Stimulated activated CD4-positive, alpha-beta T cell treated with anti-CD3 and anti-CD28 coated beads, Interleukin-1b, Interleukin-23, amount 100 ng/mL, for 4 hours (primary cell): ENCODE measurements around the gene DDX39B.

Source experiments
- DNase-seq, 2 donors: peaks; one replicate each; pipeline ENCODE4 v3.0.0-alpha.2; 2020; ENCODE audit warnings: low read depth in 2 of 2

DDX39B gene

DNA sequence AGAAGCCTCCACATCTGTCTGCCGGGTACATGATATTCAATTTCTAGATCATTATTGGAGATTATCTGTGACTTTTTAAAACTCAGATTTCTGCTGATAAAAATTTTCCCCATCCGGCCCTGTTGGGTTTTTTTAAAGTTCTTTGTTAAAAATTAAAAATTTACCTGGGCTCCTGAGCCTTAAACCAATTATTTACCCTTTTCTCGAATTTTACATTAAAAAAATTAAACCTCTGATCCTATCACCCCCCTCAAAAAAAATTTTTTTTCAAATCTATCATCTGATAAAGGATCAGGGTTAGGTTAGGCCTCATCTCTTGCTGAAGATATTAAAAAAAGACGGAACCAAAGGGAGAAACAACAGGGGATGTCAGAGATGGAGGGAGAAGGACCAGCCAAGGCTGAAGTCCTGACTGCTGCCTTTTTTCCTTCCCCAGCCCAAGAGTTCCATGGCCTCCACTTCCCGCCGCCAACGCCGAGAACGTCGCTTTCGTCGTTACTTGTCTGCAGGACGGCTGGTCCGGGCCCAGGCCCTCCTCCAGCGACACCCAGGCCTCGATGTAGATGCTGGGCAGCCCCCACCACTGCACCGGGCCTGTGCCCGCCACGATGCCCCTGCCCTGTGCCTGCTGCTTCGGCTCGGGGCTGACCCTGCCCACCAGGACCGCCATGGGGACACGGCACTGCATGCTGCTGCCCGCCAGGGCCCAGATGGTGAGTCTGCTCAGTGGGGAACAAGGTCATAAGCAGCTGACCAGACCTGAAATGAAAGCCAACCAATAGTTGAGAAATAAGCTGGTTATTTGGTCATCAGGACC is 6.1 kb upstream of the DDX39B start:
- DNase-seq: no peak

DNA sequence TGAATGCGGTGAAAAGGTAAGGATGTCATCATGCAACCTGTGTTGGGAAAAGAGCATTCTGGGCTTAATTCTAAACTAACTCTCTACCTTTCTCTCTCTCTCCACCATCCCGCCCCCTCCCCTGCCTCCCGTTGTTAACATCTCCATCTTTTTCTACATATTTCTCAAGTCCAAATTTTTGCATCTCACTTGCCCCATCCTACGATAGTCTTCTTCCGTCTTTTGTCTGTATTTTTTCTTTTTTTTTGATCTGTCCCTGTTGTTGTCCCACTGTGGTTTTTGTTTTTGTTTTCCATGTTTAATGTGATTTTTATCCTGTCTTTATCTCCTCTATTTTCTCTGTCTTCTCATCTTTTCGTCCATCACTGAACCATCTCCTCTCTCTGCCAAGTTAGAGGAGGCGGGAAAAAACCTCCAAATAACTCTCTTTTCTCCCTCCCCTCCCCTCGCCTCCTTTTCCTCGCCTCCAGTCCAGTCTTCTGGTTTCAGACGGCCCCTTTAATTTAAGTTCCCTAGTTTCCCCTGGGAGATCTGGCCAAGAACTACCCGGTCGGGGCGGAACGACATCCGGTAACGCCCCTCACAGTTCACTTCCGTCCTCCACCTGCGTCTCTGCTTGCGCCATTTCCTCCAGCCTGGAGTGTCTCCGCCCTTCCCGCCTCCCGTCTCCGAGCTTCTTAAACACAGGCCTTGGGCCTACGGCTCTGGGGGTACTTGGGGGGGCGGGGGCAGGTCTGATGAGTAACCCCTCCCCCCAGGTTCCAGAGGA is 5.3 kb upstream of the DDX39B start, which contains the start of gene NFKBIL1:
Gene NFKBIL1, plus strand, starts transcription at position 651 of the 769 bp plus-strand sequence. Its CDS starts 87 bp downstream, at position 738.
- peak; percentile 82 to 85 for DNase-seq

DNA sequence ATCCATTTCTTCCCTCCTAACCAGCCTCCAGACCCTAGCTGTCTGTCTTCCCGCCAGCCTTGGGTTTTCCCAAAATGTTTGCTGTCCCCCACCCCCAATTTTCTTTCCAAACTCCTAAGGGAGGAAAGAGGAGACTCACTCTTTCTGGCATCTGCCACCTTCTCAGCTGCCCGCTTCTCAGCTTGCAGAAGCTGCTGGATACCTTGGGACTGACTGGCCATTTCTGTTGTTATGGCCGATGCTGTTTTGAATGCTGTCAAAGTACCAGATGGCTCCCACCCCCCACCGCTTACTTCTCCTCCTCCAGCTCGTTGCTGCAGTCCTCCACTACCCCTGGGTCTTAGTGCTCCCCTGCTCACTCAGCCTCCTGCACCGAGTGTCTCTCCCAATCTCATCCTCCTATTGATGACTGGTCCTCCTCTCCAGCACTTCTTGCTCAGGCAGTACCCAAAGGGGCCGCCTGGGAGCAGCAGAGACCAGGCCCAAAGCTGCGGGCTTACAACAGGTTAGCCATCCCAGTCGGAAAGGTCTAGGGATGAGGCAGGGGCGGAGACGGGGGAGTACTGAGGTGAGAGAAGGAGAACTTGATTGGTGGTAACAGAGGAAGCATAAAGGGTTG is 4.6 kb upstream of the DDX39B start, which contains the start of gene ATP6V1G2:
Gene ATP6V1G2, minus strand, starts transcription at position 270 of the 619 bp plus-strand sequence. Its CDS starts 49 bp downstream, at position 221.
- peak; percentile 74 to 77 for DNase-seq

DNA sequence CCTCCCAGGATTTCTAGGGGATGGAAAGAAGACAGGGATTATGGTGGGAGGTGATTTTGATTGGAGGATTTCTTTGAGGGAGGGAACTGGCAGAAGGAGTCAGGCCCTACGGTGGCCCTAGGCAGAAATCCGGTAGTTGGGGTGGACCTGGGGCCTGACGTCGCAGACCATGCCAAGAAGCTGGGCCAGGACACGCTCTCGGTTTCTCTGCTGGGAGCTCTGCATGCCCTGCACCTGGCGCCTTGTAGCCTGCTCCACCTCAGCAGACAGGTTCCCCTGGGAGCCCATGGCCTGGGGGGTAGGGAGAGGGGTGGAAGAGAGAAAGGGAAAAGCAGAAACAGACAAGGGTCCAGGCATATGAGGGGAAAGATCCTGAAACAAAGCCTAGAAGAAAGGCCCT is 3.5 kb upstream of the DDX39B start:
- DNase-seq: no peak

DNA sequence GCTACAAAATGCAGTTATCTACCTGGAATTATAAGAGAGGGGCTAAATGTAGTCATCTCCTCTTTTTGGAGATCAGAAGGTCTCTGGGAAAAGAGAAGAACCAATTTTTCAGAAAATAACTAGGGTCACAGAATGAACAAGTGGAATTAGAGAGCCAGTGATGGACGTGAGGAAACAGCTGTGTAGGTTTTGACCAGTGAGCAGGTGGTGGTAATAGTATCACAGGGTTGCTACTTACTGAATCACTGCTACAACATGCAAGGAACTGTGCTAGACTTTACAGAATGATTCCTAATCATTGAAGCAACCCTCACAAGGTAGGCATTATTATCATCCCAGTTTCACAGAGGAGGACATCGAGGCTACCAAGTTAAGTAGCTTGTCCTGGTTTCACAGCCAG is 2.9 kb upstream of the DDX39B start:
- no peak for DNase-seq

DNA sequence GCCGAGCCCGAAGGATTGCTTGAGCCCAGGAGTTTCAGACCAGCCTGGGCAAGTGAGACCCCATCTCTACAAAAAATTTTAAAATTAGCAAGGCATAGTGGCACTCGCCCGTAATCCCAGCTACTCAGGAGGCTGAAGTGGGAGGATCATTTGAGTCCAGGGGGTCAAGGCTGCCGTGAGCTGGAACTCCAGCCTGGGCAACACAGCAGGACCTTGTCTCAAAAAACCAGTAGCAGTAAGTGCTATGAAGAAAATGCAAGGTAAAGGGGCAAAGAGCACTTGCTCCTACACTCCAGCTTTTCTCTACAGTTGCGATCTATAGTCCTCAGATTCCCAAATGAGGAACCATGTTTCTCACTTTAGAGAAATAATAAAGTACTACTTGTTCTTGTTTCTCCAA is 1.8 kb upstream of the DDX39B start:
- DNase-seq: no peak

DNA sequence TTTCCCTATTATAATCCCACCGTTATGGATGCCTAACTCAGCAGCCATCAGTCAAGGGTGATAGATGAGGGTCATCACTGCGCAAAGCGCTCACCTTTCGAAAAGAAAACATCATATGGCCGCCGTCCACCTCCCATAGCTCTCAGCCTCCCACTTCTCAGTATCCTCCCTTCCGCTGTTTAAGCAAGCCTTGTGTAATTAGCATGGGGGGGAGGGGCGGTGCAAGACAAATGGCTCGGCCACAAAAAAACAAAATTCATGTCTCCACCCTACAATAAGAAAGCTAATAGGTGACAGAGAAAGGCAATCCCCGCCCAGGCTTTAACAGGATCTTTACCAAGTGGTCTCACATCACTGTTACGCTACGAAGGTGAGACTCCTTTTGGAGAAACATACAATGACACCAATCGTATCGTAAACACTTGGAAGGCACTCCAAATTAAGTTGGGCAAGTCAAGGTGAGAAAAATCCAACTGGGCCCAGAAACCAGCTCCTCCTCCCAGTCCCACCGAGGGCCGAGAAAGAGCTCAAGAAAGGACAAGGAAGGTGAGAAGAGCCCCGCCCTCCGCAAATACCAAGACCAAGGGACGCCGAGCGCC is 645 bp downstream of the DDX39B start:
- peak; percentile 33 to 40 for DNase-seq

DNA sequence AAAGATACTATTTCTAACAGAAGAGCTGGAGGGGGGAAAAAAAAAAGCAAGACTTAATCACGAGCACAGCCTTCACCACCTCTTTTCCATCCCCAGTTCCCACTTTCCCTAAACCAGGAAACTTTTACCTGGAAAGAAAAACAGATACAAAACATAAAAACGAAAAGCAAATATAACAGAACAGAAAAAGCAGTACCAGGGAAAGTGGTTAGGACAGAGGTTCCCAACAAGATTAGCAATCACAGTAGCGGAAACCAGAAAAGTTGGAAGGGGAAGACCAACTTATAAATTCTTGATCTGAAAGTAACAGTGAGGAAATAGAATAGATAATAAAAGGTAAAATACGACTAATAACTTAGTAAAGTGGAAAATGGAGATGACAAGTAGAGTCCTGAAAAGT is 1.2 kb downstream of the DDX39B start:
- no peak for DNase-seq

DNA sequence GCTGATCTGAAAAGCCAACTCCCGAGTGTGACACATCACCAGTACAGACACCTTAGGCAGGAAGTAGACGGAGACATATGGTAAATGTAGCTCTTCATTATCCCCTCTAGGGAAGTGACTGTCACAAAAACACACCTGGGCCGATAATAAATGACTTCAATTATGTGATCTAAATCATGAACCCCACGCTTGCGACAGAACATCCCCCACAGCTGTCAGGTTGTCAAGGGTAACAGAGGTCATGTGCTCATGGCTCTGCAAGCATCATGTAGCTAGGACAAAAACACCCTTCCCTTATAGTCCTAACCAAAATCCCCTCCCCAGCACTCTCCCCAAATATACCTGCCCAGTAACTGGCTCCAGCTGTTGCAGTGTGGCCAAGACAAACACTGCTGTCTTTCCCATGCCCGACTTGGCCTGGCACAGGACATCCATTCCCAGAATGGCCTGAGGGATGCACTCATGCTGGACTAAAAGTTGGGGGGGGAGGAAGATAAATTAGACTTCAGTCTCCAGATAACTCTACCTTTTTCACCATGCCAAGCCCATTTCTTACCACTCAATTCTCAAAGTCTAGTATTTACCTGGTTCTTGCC is 2.9 kb downstream of the DDX39B start:
- no peak for DNase-seq

DNA sequence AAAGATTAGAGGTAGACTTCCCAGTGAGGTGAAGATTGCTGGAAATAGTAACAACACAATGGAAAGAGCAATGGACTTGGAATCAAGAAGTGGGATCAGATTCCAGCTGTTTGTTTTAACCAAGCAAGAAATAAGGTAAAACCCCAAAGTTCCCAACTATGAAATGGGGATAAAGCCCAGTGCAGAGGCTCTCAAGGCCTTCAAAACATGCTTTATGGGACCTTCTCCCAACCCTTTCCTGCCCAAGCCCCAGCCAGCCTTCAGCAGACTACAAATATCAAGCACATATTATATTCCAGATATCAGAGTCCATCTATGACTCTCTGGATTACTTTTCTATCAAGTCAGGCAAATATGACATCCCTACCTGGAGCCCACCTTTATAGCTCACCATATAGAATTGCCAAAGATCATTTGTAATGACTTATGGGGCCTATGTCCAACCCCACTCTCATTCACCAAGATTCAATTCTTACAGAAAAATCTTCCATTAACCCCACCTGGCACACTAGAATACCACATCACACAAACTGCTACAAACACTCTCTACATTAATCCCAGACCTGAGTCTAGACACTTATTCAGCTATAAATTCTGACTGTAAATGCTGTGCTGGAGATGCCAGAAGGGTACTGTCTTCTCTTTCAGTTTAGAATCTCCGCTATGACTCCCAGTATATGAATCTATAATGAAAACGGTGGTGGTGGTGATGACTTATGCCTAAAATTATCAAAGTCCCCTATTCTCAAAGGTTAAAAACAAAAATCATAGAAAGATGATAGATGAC is 6.1 kb downstream of the DDX39B start:
- no peak for DNase-seq

DNA sequence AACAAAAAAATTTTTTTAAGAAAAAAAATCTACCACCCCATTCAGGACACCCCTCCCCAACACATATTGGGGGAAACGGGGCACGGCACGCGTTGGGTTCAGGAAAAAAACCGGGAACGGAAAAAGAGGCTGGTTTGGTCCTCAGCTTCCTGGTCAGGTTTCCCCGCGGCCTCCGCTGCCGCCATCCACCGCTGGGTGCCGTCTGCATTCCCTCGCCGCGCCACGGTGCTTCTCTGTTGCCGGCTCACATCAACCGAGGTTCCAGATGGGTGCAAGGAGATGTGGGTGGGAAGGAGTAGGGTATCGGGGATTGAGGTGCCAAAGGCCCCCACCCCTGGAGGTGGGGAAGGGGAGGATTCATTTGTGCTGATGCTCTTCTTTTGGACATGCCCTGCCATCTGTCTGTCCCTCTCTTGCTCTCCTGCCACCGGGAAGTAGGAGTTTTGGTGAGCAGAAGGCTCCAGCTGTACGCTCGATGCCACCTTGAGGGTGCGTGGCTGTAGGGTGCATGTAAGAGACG is 7.2 kb downstream of the DDX39B start:
- no peak for DNase-seq

DNA sequence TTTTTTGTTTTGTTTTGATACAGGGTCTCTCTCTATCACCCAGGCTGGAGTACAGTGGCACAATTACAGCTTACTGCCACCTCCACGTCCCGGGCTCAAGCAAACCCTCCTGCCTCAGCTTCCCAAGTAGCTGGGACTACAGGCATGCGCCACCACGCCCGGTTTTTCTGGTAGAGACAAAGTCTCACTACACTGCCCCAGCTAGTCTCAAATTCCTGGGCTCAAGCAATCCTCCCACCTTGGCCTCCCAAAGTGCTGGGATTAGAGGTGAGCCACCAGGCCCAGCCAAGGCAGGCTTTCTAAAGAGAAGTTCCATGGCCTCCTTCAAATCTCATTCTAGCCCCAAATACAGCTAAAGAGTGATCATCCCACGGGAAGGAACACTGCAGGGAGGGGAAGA is 7.8 kb downstream of the DDX39B start:
- DNase-seq: no peak

DNA sequence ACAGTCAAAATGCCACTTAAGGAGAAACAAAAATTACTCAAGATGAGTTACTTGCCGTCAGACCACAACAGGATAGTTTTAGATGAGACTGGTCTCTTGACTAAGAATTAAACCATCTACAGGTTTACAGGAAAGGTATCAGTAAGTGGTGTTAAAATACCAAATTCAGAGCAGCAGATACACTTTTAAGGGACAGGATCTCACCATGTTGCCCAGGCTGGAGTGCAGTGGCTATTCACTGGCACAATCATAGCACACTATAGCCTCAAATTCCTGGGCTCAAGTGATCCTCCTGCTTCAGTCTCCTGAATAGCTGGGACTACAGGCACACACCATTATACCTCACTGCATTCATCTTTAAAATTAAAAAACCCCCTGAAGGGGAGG is 8.4 kb downstream of the DDX39B start:
- DNase-seq: no peak

DNA sequence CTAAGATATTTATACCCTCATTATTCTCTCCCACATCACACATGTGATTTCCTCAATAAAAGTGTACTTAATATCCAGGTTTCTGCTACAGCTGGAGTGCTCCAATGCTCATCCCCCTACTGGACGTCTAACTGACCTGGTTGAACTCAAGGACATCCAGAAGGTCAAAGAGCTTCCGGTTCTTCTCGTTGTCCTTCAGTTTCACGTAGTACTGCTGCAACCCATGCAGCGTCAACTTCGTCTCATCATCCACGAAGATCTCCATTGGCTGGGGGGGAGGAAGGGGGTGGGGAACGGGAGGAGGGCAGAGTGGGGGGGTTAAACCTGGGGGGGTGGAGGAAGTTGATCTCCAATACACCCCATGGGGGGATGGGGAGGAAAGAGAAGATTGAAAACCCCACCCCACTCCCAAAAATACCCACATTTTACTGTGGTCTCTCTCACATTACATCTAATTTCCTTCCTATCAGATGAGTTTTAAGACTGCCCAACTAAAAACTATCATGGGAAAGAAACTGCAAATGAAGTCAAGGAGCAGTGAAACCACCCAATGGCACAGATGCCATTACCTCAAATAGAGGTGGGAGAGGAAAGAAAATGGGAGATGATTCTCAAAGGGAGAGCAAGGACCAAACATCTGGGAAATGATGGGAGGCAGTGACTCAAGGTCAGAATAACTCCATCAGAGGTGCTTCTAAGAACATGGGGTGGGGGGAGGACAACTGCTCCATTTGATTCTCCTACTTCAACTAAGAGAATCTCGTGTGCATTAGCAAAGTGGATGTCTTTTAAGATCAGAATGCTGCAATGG is 9.0 kb downstream of the DDX39B start:
- DNase-seq: no peak

DNA sequence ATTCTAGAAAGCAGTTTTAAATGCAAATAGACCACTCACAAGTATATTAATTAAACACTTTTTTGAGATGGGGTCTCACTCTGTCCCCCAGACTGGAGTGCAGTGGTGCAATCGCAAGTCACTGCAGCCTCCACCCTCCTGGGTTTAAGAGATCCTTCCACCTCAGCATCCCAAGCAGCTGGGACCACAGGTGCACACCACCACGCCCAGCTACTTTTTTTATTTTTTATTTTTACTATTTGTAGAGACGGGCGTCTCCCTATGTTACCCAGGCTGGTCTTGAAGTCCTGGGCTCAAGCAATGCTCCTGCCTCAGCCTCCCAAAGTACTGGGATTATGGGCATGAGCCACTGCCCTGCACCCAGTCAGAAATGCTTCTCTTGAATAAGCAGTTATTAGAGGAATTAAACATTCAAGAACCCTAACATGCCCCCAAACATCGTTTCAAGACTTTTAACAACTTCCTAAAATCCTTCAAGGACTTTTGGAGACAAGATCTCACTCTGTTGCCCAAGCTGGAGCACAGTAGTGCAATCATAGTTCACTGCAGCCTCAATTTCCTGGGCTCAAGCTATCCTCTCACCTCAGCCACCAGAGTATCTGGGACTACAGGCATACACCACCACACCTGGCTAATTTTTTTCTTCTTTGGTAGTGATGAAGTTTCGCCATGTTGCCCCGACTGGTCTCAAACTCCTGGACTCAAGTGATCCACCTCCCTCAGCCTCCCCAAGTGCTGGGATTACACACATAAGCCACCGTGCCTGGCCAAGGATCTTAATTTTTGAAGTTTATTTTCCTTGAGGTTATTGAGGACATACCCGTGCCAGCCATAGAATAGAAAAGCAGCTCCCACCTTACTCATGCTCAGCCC is 9.8 kb downstream of the DDX39B start:
- no peak for DNase-seq

DNA sequence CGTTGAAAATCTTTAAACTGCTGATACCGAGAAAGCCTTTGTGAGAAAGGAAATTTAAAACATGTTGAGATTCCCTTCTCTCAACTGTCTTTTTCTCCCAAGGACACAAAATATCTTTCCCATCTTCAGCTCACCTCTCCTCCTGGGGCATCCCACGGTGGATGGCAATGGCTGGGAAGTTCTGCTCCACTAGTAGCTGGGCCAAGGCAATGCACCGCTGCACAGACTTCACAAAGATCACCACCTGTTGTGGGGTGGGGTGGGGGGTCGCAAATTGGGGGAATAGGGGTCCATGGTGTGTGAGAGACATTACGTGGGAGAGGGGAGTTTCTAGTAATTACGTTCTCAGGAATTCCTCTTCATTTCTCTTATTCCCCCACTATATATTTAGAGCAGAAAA is 10.6 kb downstream of the DDX39B start:
- no peak for DNase-seq

DNA sequence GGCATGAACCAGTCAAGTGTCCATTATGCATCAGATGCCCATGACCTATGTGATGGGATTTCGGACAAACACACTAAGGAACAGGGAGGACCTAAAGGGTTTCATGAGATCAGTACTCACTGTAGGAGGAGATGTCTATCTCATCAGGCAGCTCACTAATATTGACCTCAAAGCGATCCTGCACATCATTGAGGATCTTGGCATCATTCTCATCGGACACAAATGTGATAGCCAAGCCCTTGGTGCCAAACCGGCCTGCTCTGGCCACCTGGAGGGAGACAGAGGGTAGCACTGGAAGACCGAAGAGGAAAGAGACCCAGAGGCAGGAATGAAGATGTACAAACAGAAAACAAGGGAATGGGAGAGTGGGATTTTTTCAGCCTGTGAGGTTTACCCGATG is 11.1 kb downstream of the DDX39B start:
- DNase-seq: no peak

DNA sequence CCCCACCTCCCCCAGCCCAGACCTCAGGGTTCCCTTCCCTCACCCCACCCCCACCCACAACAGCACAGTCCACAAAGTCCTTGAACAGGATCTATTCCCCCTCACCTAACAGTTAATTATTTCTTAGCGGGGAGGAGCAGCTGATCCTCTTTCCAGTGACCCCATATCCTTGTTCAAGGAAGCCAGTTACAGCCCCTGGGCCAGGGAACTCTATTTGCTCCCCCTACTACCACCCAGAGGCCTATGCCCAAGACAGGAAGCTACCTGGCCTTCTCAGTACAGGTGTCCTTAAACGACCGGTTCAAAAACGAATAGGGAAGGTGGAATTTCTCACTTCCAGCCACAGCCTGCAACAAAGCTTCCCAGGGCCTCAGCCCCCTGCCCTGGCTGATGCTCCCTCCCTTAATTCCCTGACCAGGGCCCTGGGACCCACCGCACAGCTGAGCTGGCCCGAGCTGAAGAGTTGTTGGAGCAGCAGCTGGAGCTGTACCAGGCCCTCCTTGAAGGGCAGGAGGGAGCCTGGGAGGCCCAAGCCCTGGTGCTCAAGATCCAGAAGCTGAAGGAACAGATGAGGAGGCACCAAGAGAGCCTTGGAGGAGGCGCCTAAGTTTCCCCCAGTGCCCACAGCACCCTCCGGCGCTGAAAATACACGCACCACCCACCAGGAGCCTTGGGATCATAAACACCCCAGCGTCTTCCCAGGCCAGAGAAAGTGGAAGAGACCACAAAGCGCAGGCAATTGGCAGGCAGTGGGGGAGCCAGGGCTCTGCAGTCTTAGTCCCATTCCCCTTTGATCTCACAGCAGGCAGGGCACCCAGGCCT is 12.3 kb downstream of the DDX39B start:
- no peak for DNase-seq
